HG03565 (cell line): ENCODE data around the gene EDA.
"Not testable (repeated sequence)": the region's sequence is repeated elsewhere in the genome, so short reads cannot be mapped to it uniquely, and the experiment has no call there.

ENCODE experiments used
- ATAC-seq: cut with Tn5 transposase; IDR thresholded peaks from one replicate; pipeline ENCODE4 v1.9.1; 2021; ENCODE audit warnings: mild to moderate bottlenecking, moderate library complexity; ENCODE audit not compliant: unreplicated experiment

The EDA gene

GRCh38 chrX:69948276-69948797, 332.4 kb downstream of the EDA start:
- ATAC-seq, result no peak

DNA sequence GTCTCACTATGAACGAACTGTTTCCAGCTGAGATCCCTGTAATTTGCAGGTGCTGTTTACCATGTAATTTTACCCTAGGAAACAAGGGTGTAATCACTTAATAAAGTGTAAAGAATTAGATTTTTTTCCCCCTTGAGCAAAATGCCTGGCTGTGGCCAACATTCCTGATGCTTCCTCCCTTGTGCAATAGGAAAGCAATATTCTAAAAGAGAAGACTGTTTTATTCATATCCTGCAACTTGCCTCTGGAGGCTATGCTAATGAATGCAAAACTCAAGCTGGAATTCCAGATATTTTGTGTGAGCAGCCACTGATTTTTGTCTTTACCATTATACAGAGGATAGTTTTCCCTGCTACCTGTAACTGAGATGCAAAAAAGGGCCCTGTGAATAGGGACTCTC, 335.8 kb downstream of the EDA start:
- ATAC-seq, result no peak

GRCh38 chrX:69959712-69960111, 343.8 kb downstream of the EDA start:
- no peak for ATAC-seq

DNA sequence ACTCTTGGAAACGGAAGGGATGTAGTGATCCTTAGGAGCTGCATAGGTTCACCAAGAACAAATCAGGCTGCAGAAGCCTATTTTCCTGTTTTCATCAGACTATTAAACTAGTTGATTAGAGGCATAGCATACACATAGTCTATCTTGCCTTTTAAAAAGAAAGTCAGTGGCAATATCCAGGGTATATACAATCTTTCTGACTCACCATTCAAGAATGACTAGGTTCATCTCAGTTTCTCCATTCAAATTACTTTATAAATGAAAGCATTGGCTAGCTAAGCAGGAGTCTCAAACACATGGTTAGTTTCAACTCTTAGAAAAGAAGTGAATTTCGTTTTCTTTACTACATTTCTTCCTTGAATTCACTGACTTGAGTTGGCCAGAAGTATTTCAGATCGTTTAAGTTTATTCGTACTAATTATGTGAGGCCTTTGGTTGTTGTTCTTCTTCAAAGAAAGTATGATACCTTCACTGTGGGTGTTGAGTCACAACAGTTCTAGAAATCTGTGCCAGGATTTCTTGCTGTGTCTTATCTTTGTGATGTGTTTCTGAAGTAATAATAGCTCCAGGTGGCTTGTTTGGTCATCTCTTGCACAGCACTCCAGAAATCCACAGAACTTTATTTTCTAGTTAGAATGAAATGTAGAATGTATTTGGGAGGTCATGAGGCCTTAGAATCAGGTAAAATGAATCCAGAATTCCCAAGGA, 345.6 kb downstream of the EDA start:
- no peak for ATAC-seq

DNA sequence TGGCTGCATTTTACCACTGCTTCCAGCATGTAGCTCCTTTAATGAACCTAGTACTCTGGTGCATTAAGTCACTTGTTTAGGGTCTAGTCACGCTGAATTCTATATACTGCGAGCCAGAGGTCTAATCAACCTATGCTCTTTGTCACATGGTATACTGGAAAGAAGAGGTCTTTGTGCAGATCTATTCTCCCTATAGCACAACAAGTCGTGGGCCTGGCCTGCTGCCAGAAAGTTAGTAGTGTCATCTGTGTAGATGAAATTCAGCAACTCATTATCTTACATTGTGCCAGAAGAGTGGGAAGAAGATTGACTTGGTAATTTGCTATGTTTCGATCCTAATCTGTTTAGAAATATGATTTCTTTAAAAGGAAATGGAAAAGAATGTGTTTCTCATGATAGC, 353.0 kb downstream of the EDA start:
- no peak for ATAC-seq

- ATAC-seq, result no peak
Measured at GRCh38 chrX:69969460-69969859, 353.5 kb downstream of the EDA start.

DNA sequence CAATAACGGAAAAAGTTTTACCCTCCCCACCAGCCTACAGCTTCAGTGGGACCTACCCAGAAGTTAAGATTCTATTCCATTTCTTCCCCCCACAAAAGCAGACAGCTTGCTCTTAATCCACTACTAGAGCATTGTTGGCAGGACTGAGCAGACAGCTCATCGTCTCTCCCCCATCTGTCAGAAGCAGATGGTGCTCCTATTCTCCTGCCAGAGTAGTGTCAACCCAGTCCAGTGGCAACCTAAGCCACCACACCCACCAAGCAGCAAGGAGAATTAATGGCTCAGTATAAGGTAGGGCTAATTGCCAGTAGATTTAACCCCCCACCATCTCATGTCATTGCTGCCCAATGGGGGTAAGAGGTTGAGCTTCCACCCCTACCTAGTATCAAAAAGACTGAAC, 371.8 kb downstream of the EDA start:
- no peak for ATAC-seq

DNA sequence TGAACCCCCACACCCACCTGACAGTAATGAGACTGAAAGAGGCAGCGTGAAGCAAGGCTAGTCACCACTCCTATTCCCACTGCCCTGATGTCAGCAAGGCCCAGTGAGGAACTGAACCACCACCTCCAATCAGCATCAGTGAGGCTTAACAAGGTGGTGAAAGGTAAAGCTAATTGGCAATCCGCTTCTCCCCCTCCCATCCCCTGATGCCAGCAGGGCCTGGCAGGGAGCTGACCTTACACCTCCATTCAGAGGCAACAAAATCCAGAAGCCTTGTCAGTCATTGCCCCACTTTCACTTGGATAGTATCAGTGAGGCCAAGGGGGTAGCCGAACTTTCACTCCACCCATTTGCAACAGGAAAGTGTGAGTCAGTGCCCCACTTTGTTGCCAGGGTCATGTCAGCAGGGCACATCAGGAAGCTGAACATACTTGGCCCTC, 373.1 kb downstream of the EDA start:
- ATAC-seq, result no peak

DNA sequence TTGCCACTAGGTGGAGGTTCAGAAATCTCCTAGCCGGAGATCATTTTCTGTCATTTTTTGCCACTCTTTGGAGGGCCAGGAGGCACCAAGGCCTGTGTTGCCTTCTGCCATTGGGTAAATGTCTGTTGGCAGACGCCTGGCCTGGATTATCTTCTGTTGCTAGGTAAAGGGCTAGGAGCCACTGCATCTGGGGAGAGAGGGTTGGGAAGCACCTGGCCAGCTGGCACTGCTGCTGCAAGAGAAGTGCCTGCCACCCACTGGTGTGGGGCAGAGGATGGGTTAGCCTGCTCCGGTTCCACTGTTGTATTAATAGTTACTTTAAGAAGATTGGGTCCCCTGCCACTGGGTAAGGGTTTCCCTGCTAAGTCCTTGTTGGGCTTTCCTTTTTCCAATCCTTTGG, 375.8 kb downstream of the EDA start:
- no peak for ATAC-seq

DNA sequence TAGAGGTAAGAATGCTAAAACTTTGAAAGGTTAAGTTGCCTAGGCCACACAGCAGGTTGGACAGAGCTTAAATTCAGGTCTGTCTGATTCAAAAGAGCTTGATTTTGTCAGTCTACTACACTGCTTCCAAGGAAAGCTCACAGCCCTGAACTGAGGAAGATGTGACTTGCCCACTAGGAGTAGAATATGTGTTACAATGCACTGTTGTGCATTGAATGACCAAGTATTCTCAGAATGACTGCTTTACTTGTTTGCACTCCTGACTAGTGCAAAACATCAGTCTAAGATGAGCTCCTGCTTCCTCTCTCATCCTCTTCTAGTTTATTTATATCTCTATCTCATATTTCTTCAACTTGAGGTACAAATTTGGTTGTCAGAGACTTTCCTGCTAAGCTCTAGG, 377.6 kb downstream of the EDA start:
- ATAC-seq, result no peak

DNA sequence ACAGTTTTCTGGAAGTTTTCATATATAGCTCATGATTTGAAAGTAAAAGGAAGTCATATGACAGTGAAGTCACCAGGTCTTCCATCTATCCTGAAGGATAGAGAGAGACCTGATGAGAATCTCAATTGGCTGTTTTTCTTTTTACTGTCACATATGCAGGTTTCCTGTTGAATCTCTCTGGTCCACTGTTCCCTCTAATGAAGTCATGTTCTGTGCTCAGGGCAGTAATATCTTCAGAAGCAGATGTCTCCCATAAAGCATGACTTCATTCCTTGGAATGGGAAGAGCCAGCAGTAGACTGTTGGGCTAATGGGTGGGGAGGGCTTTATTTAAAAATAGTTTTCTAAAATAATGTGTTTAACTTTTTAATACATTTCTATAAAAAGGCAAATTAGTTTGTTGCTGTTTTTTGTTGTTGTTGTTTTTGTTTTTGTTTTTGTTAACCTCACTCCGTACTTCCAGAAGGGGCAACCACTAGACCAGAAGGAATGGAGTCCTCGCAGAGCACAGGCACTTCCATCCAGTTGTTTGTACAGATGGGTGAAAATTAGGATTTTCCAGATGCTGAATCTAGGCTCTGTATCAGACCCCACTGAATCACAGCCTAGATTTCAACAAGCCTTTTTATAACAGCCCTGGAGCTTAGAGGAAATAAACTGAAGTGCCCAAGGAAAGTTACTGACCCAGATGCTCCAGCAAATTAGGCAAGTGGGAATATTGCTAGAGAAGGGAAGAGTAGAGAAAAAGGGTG, 379.6 kb downstream of the EDA start:
- ATAC-seq, result no peak

DNA sequence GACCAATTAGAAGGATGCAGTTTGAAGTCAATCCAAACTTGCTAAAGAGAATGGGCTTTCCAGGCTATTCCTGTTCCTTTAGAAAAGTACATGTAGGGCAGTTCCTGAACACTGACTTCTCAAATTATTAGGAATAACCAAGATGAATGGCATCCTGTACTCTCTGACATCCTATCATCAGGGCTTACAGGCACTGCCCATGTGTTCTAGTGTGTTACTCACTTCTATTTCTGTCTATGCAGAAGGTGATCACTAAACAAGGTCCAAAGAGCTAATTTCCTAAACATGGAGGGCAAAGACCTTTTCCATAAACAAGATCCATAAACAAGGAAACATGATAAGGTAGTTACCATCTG, 380.2 kb downstream of the EDA start:
- ATAC-seq, result no peak

DNA sequence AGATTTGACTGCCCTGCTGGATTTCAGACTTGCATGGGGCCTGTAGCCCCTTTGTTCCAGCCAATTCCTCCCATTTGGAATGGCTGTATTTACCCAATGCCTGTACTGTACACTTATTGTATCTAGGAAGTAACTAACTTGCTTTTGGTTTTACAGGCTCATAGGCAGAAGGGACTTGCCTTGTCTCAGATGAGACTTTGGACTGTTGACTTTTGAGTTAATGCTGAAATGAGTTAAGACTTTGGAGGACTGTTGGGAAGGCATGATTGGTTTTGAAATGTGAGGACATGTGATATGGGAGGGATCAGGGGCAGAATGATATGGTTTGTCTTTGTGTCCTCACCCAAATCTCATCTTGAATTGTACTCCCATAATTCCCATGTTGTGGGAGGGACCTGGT, 382.4 kb downstream of the EDA start:
- ATAC-seq, result not testable (repeated sequence)

- ATAC-seq, result no peak
Measured at GRCh38 chrX:70001269-70001668, 385.4 kb downstream of the EDA start.

GRCh38 chrX:70001708-70002341, 385.9 kb downstream of the EDA start:
- no peak for ATAC-seq

DNA sequence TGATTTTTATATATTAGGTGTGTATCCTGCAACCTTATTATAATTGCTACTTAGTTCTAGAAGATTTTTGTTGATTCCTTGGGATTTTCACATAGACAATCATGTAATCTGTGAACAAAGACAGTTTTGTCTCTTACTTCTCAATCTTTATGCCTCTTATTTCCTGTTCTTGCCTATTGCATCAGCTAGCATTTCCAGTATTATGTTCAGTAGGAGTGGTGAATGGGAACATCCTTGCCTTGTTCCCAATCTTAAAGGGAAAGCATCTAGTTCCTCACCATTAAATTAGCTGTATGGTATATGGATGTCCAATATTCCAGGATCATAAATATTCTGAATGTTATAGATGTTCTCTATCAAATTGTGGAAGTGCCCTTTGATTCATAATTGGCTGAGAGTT, 392.0 kb downstream of the EDA start:
- ATAC-seq, result no peak

DNA sequence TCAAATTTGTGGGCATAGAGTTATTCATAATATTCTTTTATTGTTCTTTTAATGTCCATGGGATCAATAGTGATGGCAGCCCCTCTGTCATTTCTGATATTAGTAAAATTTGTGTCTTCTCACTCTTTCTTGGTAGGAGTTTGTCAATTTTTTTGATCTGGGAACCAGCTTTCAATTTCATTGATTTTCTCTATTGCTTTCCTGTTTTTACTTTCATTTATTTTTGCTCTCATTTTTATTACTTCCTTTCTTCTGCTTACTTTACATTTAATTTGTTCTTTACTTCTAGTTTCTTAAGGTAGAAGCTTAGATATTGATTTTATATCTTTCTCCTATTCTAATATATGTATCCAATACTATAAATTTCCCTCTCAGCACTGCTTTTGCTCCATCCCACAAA, 393.1 kb downstream of the EDA start:
- ATAC-seq, result no peak

GRCh38 chrX:70009970-70010369, 394.1 kb downstream of the EDA start:
- no peak for ATAC-seq

- ATAC-seq, result no peak
Measured at GRCh38 chrX:70012756-70013155, 396.8 kb downstream of the EDA start.

DNA sequence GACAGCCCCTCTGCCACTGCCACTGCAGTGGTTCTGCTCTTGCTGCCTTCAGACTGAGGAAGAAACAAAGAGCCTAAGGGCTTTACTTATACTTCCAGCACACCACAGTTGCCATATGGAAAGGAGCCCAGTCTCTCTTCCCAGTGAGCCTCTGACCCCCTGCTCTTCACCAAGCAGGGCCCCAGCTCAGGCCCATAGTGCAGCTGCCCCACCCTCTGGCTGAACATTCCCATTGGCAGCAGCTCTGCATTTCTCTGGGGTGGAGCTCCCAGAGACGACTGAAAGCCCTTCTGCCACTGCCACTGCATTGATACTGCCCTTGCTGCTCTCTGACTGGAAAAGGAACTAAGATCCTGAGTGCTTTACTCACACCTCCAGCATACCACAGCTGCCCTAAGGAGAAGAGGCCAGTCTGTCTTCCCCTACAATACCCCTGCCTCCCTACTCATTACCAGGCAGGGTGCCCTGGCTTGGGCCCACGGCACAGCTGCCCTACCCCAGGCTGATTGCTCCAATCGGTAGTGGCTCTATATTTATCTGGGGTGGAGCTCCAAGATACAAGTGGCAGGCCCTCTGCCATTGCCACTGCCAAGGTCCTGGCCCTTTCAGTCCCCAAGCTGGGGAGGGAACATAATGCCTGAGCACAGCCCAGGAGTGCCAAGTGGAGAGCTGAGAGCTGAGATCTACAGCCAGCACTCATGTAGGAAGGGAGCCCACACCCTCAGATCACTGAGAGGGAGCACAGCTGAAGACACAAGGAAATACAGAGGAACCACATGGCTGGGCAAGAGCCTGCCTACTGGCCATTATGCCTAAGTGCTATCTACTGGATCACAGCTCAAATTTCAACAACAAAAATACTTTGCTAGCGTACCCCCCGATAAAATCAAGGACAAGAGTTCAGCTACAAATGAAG, 397.8 kb downstream of the EDA start:
- no peak for ATAC-seq

- ATAC-seq, result no peak
Measured at GRCh38 chrX:70016513-70016912, 400.6 kb downstream of the EDA start.
